ENCODE results near the gene SPATA32.
"Not testable (repeated sequence)": the region's sequence is repeated elsewhere in the genome, so short reads cannot be mapped to it uniquely, and the experiment has no call there.

- TF ChIP-seq POLR2AphosphoS5, CTCF, EP300 (IDR thresholded peaks at IDR 0.05): not testable (repeated sequence)
Measured at GRCh38 chr17:45253237-45253636, 8.7 kb downstream of the SPATA32 start.

Measured in sigmoid colon (tissue), 4 donors.